Measurements from ENCODE around the gene MINAR1.

DNA sequence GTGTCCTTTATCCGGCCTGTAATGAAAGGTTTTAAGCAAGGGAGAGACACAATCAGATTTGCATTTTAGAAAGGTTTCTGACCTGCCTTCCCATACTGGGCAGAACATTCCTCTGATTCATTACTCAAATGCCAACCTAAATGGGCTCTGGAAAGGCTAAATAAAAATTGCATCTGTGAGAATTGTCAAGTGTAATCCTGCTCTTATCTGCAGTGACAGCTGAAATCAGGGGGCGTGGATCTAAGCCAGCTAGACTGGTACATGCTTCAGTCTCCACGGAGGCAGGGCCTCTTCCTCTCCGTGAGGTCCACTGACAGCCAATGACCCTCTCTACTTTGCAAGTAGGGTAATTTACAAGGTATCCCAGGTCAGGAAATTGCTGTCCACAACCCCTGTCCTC, 32.5 kb upstream of the MINAR1 start:
- no peak for TF ChIP-seq TCF7L2 (IDR thresholded peaks at IDR 0.05; ENCODE audit: borderline replicate concordance, low read depth, low read length)
- TF ChIP-seq MYNN (tag by site-specific recombination; IDR thresholded peaks at IDR 0.05; ENCODE audit: borderline replicate concordance): no peak
- TF ChIP-seq, protein P1, sequence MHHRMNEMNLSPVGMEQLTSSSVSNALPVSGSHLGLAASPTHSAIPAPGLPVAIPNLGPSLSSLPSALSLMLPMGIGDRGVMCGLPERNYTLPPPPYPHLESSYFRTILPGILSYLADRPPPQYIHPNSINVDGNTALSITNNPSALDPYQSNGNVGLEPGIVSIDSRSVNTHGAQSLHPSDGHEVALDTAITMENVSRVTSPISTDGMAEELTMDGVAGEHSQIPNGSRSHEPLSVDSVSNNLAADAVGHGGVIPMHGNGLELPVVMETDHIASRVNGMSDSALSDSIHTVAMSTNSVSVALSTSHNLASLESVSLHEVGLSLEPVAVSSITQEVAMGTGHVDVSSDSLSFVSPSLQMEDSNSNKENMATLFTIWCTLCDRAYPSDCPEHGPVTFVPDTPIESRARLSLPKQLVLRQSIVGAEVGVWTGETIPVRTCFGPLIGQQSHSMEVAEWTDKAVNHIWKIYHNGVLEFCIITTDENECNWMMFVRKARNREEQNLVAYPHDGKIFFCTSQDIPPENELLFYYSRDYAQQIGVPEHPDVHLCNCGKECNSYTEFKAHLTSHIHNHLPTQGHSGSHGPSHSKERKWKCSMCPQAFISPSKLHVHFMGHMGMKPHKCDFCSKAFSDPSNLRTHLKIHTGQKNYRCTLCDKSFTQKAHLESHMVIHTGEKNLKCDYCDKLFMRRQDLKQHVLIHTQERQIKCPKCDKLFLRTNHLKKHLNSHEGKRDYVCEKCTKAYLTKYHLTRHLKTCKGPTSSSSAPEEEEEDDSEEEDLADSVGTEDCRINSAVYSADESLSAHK (tag by site-specific recombination; IDR thresholded peaks at IDR 0.05): no peak
- TF ChIP-seq, protein P2, sequence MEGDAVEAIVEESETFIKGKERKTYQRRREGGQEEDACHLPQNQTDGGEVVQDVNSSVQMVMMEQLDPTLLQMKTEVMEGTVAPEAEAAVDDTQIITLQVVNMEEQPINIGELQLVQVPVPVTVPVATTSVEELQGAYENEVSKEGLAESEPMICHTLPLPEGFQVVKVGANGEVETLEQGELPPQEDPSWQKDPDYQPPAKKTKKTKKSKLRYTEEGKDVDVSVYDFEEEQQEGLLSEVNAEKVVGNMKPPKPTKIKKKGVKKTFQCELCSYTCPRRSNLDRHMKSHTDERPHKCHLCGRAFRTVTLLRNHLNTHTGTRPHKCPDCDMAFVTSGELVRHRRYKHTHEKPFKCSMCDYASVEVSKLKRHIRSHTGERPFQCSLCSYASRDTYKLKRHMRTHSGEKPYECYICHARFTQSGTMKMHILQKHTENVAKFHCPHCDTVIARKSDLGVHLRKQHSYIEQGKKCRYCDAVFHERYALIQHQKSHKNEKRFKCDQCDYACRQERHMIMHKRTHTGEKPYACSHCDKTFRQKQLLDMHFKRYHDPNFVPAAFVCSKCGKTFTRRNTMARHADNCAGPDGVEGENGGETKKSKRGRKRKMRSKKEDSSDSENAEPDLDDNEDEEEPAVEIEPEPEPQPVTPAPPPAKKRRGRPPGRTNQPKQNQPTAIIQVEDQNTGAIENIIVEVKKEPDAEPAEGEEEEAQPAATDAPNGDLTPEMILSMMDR (tag by site-specific recombination; IDR thresholded peaks at IDR 0.05): no peak
- TF ChIP-seq, protein P3, sequence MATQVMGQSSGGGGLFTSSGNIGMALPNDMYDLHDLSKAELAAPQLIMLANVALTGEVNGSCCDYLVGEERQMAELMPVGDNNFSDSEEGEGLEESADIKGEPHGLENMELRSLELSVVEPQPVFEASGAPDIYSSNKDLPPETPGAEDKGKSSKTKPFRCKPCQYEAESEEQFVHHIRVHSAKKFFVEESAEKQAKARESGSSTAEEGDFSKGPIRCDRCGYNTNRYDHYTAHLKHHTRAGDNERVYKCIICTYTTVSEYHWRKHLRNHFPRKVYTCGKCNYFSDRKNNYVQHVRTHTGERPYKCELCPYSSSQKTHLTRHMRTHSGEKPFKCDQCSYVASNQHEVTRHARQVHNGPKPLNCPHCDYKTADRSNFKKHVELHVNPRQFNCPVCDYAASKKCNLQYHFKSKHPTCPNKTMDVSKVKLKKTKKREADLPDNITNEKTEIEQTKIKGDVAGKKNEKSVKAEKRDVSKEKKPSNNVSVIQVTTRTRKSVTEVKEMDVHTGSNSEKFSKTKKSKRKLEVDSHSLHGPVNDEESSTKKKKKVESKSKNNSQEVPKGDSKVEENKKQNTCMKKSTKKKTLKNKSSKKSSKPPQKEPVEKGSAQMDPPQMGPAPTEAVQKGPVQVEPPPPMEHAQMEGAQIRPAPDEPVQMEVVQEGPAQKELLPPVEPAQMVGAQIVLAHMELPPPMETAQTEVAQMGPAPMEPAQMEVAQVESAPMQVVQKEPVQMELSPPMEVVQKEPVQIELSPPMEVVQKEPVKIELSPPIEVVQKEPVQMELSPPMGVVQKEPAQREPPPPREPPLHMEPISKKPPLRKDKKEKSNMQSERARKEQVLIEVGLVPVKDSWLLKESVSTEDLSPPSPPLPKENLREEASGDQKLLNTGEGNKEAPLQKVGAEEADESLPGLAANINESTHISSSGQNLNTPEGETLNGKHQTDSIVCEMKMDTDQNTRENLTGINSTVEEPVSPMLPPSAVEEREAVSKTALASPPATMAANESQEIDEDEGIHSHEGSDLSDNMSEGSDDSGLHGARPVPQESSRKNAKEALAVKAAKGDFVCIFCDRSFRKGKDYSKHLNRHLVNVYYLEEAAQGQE (tag by site-specific recombination; IDR thresholded peaks at IDR 0.05): no peak
- TF ChIP-seq ZNF133 (tag by site-specific recombination; IDR thresholded peaks at IDR 0.05): no peak

Measured in HEK293 (cell line).